ENCODE data around the gene EPB41L5. TPM values are rescaled to one million over a fixed set of nuclear protein-coding genes. Genes with fewer than 3 reads are reported as not detected.
A peak's percentile ranks its signal among the peaks of the same experiment; 100 is the strongest.
"Not testable (repeated sequence)": the region's sequence is repeated elsewhere in the genome, so short reads cannot be mapped to it uniquely, and the experiment has no call there.

Gene EPB41L5
- total RNA-seq, 4 donors from 2014 or later = 14.2 to 24.0 (median 17.4) TPM

- no peak for ATAC-seq (ENCODE audit: low FRiP score)
- no peak for TF ChIP-seq CTCF (IDR thresholded peaks at IDR 0.05)
- DNase-seq (ENCODE audit: low spot score) = no peak
These were observed 110.2 kb downstream of the EPB41L5 start for GRCh38 chr2:120123090-120123489.

- ATAC-seq (ENCODE audit: low FRiP score) = no peak
- no peak for DNase-seq (ENCODE audit: low spot score)
- no peak for TF ChIP-seq CTCF (IDR thresholded peaks at IDR 0.05)
These were observed 112.3 kb downstream of the EPB41L5 start for GRCh38 chr2:120125195-120125594.

GRCh38 chr2:120128216-120128615 is 115.3 kb downstream of the EPB41L5 start:
- no peak for TF ChIP-seq CTCF (IDR thresholded peaks at IDR 0.05)
- DNase-seq (ENCODE audit: low spot score) (no peak), ATAC-seq (ENCODE audit: low FRiP score) (no peak)

GRCh38 chr2:120132190-120132589 is 119.3 kb downstream of the EPB41L5 start:
- no peak for TF ChIP-seq CTCF (IDR thresholded peaks at IDR 0.05)
- no peak for DNase-seq (ENCODE audit: low spot score)
- peak; percentile 59 for ATAC-seq (ENCODE audit: low FRiP score)

- DNase-seq (ENCODE audit: low spot score) = no peak
- TF ChIP-seq CTCF (IDR thresholded peaks at IDR 0.05) = no peak
- no peak for ATAC-seq (ENCODE audit: low FRiP score)
These were observed 119.8 kb downstream of the EPB41L5 start for GRCh38 chr2:120132691-120133090.

- DNase-seq (ENCODE audit: low spot score) = no peak
- no peak for TF ChIP-seq CTCF (IDR thresholded peaks at IDR 0.05)
- no peak for ATAC-seq (ENCODE audit: low FRiP score)
These were observed 120.8 kb downstream of the EPB41L5 start for GRCh38 chr2:120133572-120134244.

GRCh38 chr2:120134263-120134662 is 121.4 kb downstream of the EPB41L5 start:
- ATAC-seq (ENCODE audit: low FRiP score) = no peak
- TF ChIP-seq CTCF (IDR thresholded peaks at IDR 0.05) = no peak
- no peak for DNase-seq (ENCODE audit: low spot score)

GRCh38 chr2:120135013-120135412 is 122.1 kb downstream of the EPB41L5 start:
- ATAC-seq (ENCODE audit: low FRiP score) = not testable (repeated sequence)

More at GRCh38 chr2:120135013-120135412, 122.1 kb downstream of the EPB41L5 start:
- DNase-seq (ENCODE audit: low spot score) = not testable (repeated sequence)
